GM19035 (cell line): ENCODE measurements around the gene LITAFD.

ENCODE experiments used
- ATAC-seq: cut with Tn5 transposase; IDR thresholded peaks from one replicate; pipeline ENCODE4 v1.9.1; 2021; ENCODE audit not compliant: unreplicated experiment

The LITAFD gene

DNA sequence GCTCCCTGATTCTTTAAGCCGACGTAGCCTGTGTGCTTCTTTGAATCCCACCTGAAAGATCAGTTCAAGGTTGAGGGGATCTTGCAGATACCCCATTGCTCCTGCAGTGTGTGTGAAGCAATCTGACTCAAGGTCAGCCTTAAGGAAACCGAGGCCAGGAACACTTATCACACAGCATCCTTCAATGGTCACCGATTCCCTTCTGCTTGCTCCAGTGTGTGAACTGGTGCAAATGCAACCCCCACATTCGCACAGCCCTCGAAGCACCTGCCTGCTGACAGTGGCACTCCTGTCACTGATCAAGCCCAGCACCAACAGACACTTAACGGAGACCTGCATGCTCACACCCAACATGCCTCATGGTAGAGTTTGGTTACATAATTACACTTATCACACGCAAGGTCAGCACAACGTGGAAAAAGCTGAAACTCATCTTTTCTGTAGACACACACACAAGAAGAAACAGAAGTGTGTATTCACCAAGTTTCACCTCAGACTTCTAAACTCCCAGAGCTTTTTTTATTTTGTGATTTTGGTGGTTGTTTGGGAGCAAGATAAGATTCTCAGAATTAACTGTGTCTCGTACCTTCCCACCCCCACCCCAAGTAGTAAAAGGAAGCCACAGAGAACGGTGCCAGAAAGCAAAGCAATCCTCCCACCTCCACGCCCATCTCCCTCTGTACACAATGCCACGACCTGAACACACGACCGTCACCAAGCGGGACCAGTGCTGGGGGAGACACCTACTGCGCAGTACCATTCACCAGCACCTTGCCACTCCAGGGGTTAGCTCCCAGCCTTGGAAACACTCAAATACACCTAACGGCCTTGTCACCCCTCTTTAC lies 37.2 kb downstream of the LITAFD start:
- no peak for ATAC-seq

DNA sequence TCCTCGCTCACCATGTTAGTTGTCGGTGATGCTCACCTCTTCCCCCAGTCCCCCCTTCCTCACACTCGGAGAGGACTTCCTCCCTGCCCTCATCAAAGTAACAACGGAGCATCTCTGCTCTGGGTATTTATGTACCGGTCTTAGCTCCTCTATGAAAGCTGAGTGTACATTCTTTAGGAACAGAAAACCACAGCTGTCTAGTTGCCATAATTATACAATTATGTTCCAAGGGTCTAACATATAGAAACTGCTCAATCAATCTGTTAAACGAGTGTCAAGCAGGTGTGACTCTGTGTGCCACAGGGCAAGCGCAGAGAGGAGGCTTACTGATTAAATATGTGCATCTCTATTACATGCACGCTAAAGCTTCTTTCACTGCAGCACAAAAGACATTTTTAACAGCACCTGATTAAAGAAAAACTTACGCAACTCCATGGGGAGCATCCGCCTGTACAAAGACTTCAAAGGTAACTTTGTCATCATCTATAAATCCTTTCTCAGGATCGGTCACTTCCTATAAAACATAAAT lies 37.8 kb downstream of the LITAFD start:
- ATAC-seq, result no peak

DNA sequence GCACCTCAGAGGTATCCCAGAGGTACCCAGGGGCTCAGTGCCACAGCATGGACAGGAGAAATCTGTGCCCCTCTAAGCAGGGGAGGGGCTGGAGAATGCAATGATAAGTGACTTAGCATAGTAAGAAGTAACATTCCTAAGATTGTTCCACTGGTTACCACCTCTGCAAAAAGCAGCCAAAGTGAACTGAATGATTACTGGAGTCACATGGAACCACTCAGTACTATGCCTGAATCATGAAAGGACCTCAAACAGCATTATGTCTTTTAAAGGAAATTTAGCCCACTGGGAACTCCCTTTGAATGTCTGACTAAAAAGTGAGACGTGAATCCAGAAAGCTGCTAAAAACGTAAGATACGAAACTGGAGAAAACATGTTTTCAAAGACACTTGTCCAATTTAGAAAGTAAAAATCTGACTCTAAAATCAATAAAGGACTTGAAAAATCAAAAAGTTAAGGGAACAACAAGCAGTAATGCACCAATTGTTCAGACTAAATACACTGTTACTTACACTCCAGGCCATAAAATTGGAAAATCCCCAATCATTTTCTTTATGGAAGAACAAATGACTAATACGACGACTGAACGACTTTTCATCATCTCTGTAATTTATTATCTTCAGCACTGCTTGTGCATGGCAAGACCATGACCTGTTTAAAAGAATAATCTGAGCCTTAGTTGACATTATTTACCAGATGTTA lies 38.6 kb downstream of the LITAFD start:
- ATAC-seq, result no peak

DNA sequence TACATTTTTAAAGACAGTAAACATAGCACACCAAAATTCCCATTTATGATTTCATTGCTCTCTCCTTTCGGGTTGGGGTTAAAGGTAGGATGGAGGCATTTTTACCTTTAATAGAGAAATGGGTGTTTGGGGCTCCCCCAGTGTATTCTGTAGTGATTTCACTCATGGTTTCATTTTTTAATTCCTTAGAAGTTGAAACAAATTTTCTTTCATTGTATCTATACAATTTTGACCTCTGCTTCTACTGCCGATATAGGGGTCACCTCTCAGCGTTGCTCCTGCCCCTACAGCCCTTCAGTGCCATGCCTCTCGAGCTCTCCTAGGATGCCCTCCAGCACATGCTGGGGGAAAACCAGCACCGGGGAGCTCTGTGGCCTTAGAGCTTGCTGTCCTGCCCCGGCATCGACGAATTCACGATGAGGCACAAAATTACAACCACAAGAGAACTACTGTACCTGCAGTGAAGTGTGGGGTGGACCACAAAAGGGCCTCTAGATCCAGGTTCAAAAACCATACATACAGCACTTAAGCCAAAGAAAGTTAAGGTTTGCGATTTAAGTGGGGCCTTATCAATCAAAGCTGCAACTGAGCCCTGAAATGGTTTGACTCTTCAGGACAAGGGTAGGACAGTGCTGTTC lies 39.3 kb downstream of the LITAFD start:
- ATAC-seq, result no peak

DNA sequence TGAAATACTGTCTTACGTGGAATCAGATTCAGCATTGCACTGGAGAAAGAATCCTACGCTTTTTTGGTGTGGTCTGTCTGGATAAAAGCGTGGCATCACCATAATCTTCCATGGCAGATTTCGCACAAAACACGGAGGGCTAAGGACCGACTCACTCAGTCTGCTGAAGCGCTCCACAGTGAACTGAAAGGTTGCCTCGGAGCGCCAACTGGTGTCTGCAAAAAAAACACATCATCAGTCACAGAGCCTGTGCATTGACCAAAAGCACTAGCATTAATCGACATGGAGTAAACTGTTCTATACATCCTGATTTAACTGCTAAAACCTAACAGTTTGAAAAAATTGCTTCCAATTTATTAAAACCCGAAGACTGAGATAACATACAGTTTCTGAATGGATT lies 41.0 kb downstream of the LITAFD start:
- ATAC-seq, result no peak

DNA sequence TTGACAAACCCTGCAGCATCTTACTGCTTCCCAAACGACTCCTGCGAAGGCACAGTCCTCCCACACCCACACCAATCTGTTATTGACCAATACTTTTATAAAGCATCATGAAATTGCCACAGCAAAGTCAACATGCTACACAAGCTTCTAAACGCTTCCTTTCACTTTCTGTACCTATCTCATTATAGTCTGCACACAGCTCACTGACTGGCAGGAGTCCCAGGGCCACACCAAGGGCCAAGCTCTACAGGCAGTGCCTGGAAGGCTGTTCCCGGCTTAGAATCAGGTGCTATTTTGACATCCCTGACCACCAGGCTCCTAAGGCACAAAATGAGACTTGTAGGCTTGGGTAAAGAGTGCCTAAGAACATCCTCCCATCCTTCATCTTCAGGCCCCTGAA lies 42.1 kb downstream of the LITAFD start:
- no peak for ATAC-seq

DNA sequence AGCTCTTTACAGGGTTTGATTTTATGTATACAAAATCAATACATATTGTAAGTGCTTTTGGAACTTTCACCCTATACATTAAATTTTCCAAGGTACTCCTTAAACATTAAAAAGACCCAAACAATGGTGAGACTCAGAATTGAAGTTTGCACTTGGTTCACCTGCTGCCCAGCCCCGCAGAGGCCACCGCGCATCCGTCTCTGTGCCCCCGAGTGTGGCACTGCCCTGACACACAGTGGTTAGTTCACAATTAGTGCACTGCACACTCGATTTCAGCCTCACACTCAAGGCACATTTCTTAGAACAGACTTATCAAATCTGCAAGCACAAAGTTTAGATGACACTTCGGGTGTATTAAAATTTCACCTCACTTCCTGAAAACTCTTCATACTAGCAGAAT lies 43.3 kb downstream of the LITAFD start:
- no peak for ATAC-seq

DNA sequence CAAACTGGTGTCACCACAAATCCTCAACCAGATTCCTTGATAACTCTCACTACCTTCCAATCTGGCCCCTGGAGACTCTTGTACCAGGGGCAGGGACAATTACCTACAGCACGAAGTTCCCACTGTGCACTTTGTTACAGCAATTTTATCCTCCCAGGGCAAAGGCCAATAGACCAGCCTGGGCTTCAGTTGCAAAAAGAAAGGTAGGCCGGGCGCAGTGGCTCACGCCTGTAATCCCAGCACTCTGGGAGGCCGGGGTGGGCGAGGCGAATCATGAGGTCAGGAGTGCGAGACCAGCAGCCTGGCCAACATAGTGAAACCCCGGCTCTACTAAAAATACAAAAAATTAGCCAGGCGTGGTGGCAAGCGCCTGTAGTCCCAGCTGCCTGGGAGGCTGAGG lies 44.7 kb downstream of the LITAFD start:
- no peak for ATAC-seq

DNA sequence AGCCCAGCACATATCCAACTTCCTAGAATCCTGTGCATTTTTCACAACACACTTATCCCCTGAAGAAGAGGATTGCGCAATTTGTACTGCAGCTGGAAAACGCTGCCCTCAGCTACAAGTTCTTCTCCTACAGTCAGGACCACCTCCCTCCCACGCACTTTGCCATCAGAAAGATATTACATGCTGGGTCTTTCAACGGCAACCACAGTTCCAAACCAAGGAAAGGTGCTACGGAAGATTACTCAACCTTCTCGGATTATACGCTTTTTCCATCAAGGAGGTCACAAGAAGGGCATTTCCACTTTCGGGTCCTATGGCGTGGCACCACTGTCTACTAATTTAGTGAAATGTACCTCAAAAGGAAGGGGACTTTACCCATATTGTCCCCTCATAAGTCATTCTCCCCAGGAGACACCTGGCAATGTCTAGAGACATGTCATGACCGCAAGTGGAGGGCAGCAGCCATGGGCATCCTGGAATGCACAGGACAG lies 46.4 kb downstream of the LITAFD start:
- no peak for ATAC-seq

DNA sequence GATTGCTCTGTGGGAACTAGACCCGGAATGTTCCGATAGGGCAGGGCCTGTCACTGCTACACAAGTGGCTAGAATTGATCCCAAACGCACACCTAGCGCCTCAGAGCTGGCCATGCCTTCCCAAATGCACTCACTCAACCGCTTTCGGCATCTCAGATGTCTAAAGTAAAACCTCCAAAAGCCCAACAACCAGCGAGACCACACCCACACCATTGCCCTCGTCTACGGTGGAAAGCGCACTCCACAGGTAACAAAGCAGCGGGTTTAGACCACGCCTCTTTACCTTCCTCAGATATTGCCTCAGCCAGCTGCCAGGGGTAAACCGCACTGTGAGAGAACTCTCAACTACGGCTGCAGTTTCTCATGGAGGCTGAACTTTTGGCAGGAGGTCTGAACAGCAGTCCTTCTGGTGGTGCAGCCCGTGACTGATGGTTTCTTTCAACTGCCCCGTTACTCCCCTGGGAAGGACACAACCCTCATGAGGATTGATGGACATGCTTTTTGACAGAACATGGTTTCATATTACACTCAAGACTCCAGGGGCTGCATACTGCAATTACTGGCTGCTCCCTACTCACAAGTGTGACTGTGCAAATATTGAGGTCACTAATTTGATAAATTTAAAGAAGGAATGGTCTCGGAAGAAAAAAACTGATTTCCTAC lies 47.1 kb downstream of the LITAFD start:
- peak; percentile 56 for ATAC-seq

DNA sequence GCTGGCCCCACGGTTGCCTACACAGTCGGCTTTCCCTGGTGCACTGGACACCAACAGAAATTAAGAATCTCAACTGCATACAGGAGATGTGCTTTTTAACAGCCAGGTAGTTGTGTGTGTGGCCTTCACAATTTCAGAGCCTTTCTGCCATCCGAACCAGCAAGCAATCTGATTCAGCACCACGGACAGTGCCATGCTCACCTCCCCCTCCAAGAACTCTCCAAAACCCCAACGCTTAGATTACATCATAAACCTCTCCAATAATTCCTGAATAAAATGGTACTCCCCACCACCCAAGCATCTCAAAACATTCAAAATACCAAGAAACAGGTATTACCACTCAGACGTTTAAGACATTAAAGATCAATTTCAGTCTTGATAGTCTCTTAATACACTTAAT lies 49.7 kb downstream of the LITAFD start:
- ATAC-seq, result no peak

DNA sequence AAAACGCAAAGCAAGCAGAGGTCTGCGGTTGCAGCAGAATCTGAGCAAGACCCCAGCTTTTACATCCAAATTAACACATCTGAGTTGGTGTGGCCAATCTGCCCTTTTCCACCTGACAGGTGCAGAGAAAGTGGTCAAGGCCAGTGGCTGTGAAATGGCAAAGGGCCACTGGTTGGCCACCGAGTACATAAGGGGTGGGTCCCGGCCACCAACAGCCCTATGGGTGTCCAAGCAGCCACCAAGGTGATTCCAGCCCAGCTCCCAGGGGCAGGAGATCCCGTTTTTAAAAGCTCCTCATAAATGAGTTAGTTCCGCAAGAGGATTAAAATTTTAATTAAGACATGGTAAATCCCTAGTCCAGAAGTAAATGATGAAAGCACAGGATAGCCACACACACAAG lies 52.5 kb downstream of the LITAFD start:
- ATAC-seq, result no peak
